ENCODE data around the gene CCNL2. TPM values are rescaled to one million over a fixed set of nuclear protein-coding genes. Genes with fewer than 3 reads are reported as not detected.

Gene CCNL2
- total and polyA plus RNA-seq, 3 experiments from 2014 or later = 29.0 to 124 (median 119) TPM

DNA sequence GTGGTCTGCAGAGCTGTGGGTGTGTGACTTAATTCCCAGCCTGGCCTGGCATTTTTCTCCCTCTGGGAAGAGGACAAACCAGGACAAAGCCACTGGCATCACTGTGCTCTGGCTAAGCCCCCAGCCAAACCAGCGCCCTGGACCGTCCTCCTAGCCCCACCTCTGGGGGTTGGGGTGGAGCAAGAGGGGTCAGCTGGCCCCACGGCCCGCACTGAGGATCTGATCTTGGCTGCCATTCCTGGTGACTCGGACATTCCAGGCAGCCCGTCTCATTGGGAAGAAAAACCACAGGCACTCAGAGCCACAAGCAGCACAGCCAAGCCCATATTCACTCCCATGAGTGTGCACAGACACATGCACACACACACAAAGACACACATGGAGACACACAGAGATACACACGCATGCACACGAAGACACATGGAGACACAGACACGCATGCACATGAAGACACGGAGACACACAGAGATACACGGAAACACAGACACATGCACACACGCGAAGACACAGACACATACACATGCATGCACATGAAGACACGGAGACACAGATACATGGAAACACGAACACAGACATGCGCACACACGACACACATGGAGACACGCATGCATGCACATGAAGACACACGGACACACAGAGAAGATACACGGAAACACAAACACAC, 38.5 kb downstream of the CCNL2 start:
- Mint-ChIP-seq H3K4me3 (peak overlapping the region in 1 of 7 donors; percentile 1), H3K27me3 (peaks cover 9 to 18% of the 10 kb centered on the region in 2 donors)
- H3K27me3 ChIP-seq (ENCODE audit: insufficient read depth, low read length, poor library complexity, severe bottlenecking) = no peaks in the 10 kb centered on the region

DNA sequence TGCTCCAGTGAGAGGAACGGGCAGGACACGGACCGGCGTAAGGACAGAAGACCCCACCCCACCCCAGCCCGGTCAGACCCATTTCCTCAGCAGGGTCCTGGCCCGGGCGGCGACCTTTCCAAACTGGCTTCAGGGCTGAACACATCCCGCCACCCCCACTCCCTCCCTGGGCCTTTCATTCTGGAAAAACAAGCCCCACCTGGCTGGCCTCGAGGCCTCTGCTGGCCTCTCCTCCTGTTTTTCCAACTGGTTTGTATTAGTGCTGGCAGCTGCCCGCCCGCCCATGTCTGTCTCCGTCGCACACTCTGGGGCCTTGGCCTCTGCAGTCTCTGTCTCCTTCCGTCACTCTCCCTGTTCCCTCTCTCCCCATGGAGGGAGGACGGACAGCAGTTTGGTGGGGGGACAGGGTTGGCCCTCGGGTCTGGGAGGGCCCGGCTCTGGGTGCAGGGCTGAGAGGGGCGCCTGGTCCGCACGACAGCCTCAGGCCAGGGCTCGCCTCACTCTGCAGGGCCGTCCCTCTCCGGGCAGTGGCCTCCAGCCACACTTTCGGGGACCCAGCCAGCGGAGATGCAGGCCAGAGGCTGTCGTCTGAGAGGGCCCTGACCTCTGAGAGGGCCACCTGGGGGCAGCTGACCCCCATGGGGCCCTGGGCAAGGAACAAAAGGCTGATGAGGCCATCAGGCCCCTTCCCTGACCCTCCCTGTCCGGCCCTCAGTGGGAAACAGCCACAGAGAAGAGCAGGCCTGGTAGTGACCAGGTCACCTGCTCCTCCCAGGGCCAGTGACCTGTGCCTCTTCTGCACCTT, 39.3 kb downstream of the CCNL2 start:
- Histone ChIP-seq H3K4me1 (ENCODE audit: insufficient read depth, low read length) (peaks cover 10% of the 10 kb centered on the region), H3K27ac (ENCODE audit: low read depth, low read length) (no peak overlapping the region), H3K4me3 (ENCODE audit: low read length) (no peak overlapping the region), H3K27me3 (ENCODE audit: insufficient read depth, low read length, poor library complexity, severe bottlenecking) (no peaks in the 10 kb centered on the region), H3K9me3 (ENCODE audit: low read length) (no peaks in the 10 kb centered on the region), H3K36me3 (ENCODE audit: insufficient read depth, low read length) (no peaks in the 10 kb centered on the region)
- H3K27ac Mint-ChIP-seq = peak overlapping the region in 2 of 8 donors; percentile 36 to 71
- H3K27me3 Mint-ChIP-seq = peaks cover 9 to 18% of the 10 kb centered on the region in 2 donors
- H3K4me1 Mint-ChIP-seq = peaks cover 3 to 17% (median 5%) of the 10 kb centered on the region in 3 donors
- H3K4me3 Mint-ChIP-seq = peak overlapping the region in 2 of 7 donors; percentile 64 to 68
- CTCF ChIA-PET = interaction anchor here (0.7 kb wide), 1 partner anchor 12 kb away, joined by 3 read pairs; no protein-coding TSS in a partner anchor
- H3K36me3 Mint-ChIP-seq = no peaks in the 10 kb centered on the region
- DNase-seq = no peak
- H3K9me3 Mint-ChIP-seq = no peaks in the 10 kb centered on the region
- POLR2A ChIA-PET = no interaction called here

More for the DNA sequence above, 38.5 kb downstream of the CCNL2 start:
- no peak for DNase-seq
- H3K9me3 ChIP-seq (ENCODE audit: low read length) = no peaks in the 10 kb centered on the region
- no peak overlapping the region for H3K27ac ChIP-seq (ENCODE audit: low read depth, low read length)
- no peaks in the 10 kb centered on the region for H3K9me3 Mint-ChIP-seq
- no peak overlapping the region for H3K27ac Mint-ChIP-seq
- H3K4me1 Mint-ChIP-seq = peaks cover 3 to 17% (median 5%) of the 10 kb centered on the region in 3 donors
- H3K36me3 ChIP-seq (ENCODE audit: insufficient read depth, low read length) = no peaks in the 10 kb centered on the region
- ChIA-PET CTCF (no interaction called here), POLR2A (no interaction called here)
- no peaks in the 10 kb centered on the region for H3K36me3 Mint-ChIP-seq
- no peak overlapping the region for H3K4me3 ChIP-seq (ENCODE audit: low read length)
- H3K4me1 ChIP-seq (ENCODE audit: insufficient read depth, low read length) = peaks cover 10% of the 10 kb centered on the region

- Mint-ChIP-seq H3K27me3 (peaks cover 10 to 18% of the 10 kb centered on the region in 2 donors), H3K36me3 (no peaks in the 10 kb centered on the region), H3K4me3 (peak overlapping the region in 5 of 7 donors; percentile 23 to 68 (median 50)), H3K27ac (peak overlapping the region in 3 of 8 donors; percentile 36 to 71 (median 50)), H3K4me1 (peaks cover 3 to 17% (median 5%) of the 10 kb centered on the region in 3 donors), H3K9me3 (no peaks in the 10 kb centered on the region)
- Histone ChIP-seq H3K4me3 (ENCODE audit: low read length) (no peak overlapping the region), H3K4me1 (ENCODE audit: insufficient read depth, low read length) (peaks cover 11% of the 10 kb centered on the region), H3K9me3 (ENCODE audit: low read length) (no peaks in the 10 kb centered on the region), H3K27me3 (ENCODE audit: insufficient read depth, low read length, poor library complexity, severe bottlenecking) (no peaks in the 10 kb centered on the region), H3K36me3 (ENCODE audit: insufficient read depth, low read length) (no peaks in the 10 kb centered on the region), H3K27ac (ENCODE audit: low read depth, low read length) (no peak overlapping the region)
- POLR2A ChIA-PET = no interaction called here
- CTCF ChIA-PET = interaction anchor here (0.7 kb wide), 1 partner anchor 12 kb away, joined by 3 read pairs; no protein-coding TSS in a partner anchor
- peak in 1 of 5 donors; percentile 64 for DNase-seq
Measured at GRCh38 chr1:1359308-1359663, 39.8 kb downstream of the CCNL2 start.

- Mint-ChIP-seq H3K36me3 (no peaks in the 10 kb centered on the region), H3K27ac (peak within 1 kb of the TSS in 3 of 8 donors; percentile 36 to 71 (median 50)), H3K27me3 (peaks cover 10 to 24% of the 10 kb centered on the region in 2 donors), H3K9me3 (no peaks in the 10 kb centered on the region), H3K4me3 (peak within 1 kb of the TSS in 6 of 7 donors; percentile 23 to 75 (median 57)), H3K4me1 (peaks cover 3 to 24% (median 5%) of the 10 kb centered on the region in 3 donors)
- no peaks in the 10 kb centered on the region for H3K27me3 ChIP-seq (ENCODE audit: insufficient read depth, low read length, poor library complexity, severe bottlenecking)
- no peak within 1 kb of the TSS for H3K4me3 ChIP-seq (ENCODE audit: low read length)
- POLR2A ChIA-PET = interaction anchor here (0.6 kb wide), 2 partner anchors 41 to 242 kb away, joined by 3 read pairs; partner anchors contain the start of gene CCNL2
- no peak for DNase-seq
- no peaks in the 10 kb centered on the region for H3K36me3 ChIP-seq (ENCODE audit: insufficient read depth, low read length)
- CTCF ChIA-PET = interaction anchor here (2.2 kb wide), 1 partner anchor 14 kb away, joined by 9 read pairs; no protein-coding TSS in a partner anchor
- no peaks in the 10 kb centered on the region for H3K9me3 ChIP-seq (ENCODE audit: low read length)
- peak within 1 kb of the TSS; percentile 1 for H3K27ac ChIP-seq (ENCODE audit: low read depth, low read length)
- H3K4me1 ChIP-seq (ENCODE audit: insufficient read depth, low read length) = peaks cover 17% of the 10 kb centered on the region
Measured at GRCh38 chr1:1358433-1359271, 40.5 kb downstream of the CCNL2 start, which contains the start of gene MXRA8. MXRA8 (minus strand) TSS chr1:1358555; CDS start chr1:1358504, 51 bp downstream.

GRCh38 chr1:1357871-1358432, 41.2 kb downstream of the CCNL2 start:
- no peaks in the 10 kb centered on the region for H3K36me3 ChIP-seq (ENCODE audit: insufficient read depth, low read length)
- H3K27ac ChIP-seq (ENCODE audit: low read depth, low read length) = peak overlapping the region; percentile 1
- no peak for DNase-seq
- Mint-ChIP-seq H3K27me3 (peaks cover 10 to 24% of the 10 kb centered on the region in 2 donors), H3K36me3 (no peaks in the 10 kb centered on the region), H3K4me1 (peaks cover 3 to 29% (median 5%) of the 10 kb centered on the region in 3 donors), H3K27ac (no peak overlapping the region), H3K4me3 (peak overlapping the region in 1 of 7 donors; percentile 54), H3K9me3 (no peaks in the 10 kb centered on the region)
- no peak overlapping the region for H3K4me3 ChIP-seq (ENCODE audit: low read length)
- no peaks in the 10 kb centered on the region for H3K27me3 ChIP-seq (ENCODE audit: insufficient read depth, low read length, poor library complexity, severe bottlenecking)
- ChIA-PET POLR2A (interaction anchor here (0.6 kb wide), 1 partner anchor 14 kb away, joined by 3 read pairs; no protein-coding TSS in a partner anchor), CTCF (interaction anchor here (2.2 kb wide), 1 partner anchor 14 kb away, joined by 9 read pairs; no protein-coding TSS in a partner anchor)
- no peaks in the 10 kb centered on the region for H3K9me3 ChIP-seq (ENCODE audit: low read length)
- H3K4me1 ChIP-seq (ENCODE audit: insufficient read depth, low read length) = peaks cover 23% of the 10 kb centered on the region

GRCh38 chr1:1356796-1357401, 42.2 kb downstream of the CCNL2 start:
- Histone ChIP-seq H3K4me3 (ENCODE audit: low read length) (no peak overlapping the region), H3K27me3 (ENCODE audit: insufficient read depth, low read length, poor library complexity, severe bottlenecking) (peaks cover 4% of the 10 kb centered on the region), H3K4me1 (ENCODE audit: insufficient read depth, low read length) (peaks cover 23% of the 10 kb centered on the region), H3K36me3 (ENCODE audit: insufficient read depth, low read length) (no peaks in the 10 kb centered on the region), H3K27ac (ENCODE audit: low read depth, low read length) (no peak overlapping the region), H3K9me3 (ENCODE audit: low read length) (no peaks in the 10 kb centered on the region)
- Mint-ChIP-seq H3K36me3 (no peaks in the 10 kb centered on the region), H3K4me1 (peaks cover 8 to 40% (median 14%) of the 10 kb centered on the region in 3 donors), H3K27ac (no peak overlapping the region), H3K9me3 (no peaks in the 10 kb centered on the region), H3K4me3 (no peak overlapping the region), H3K27me3 (peaks cover 10 to 31% of the 10 kb centered on the region in 2 donors)
- POLR2A ChIA-PET = no interaction called here
- no peak for DNase-seq
- CTCF ChIA-PET = interaction anchor here (2.2 kb wide), 1 partner anchor 15 kb away, joined by 9 read pairs; no protein-coding TSS in a partner anchor
